GM19324 (cell line): ENCODE data around the gene SV2C.

Experiments
- ATAC-seq: cut with Tn5 transposase; IDR thresholded peaks from one replicate; pipeline ENCODE4 v1.9.1; 2021; ENCODE audit warnings: mild to moderate bottlenecking, moderate library complexity; ENCODE audit not compliant: unreplicated experiment, low FRiP score

The SV2C gene

DNA sequence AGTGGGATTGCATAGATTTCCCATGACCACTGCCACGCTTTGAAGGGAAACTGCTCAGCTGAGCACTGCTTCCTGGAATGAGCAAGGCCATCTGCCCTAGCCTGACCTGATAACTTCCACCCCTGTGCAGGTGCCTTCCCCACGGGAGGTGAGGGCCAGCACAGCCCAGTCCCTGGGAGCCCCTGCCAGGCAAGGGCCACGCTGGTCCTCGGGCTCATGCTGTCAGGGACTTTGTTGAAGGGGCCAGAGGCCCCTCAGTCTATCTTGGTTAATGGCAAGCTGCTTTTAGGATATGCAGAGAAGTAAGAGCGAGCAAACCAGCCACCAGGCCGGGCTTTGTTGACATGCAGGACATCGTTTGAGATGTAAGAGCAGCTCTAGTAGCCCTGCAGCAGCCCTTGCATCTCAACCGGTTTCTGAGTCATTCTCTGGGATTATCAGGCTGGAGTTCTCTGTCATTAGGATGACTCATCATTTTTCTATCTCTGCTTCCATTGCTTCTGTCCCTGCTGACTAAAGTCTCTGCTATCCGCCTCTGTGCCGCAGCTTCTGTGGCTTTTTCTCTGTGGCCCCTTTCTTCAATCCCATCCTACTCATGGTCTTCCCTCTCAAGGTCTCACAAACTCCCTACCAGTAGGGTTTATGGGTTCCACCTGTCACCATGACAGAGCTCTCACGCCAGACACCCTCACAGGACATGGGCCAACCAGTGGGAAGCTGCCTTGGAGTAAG, 289.3 kb downstream of the SV2C start:
- no peak for ATAC-seq

DNA sequence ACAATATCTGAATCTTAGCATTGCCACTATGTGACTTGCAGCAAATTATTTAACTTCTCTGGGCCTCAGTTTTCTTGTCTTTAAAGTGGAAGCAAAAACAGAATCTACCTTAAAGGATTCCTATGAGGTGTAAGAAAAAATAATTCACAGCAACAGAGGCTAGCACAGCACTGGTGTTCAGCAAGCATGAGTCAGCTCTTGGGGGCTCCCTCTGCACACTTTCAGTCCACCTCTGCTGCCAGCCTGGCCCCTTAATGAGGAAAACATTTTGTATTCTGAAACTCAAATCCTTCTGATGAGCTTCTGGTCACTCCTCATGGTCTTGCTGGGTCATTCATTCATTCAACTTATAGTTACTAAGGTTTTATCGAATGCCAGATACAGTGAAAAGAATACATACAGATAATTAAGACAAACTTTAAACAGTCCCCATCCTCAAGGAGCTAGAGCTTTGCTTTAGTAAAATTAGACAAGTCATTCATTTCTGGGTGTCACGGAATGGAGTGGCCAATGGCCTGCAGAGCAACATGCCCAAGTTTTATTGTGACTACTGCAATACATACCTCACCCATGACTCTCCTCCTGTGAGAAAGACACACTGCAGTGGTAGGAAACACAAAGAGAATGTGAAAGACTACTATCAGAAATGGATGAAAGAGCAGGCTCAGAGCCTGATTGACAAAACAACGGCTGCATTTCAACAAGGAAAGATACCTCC, 293.1 kb downstream of the SV2C start:
- ATAC-seq = no peak

DNA sequence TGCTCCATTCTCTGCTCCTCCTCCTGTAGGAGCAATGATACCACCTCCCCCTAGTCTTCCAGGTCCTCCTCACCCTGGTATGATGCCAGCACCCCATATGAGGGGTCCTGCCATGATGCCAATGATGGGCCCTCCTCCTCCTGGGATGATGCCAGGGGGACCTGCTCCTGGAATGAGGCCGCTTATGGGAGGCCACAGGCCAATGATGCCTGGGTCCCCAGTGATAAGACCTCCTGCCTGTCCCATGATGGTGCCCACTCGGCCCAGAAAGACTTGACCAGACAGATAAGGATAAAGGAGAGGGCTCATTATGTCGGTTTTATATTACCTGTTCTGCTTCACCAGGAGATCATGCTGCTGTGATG, 293.7 kb downstream of the SV2C start:
- ATAC-seq = no peak

DNA sequence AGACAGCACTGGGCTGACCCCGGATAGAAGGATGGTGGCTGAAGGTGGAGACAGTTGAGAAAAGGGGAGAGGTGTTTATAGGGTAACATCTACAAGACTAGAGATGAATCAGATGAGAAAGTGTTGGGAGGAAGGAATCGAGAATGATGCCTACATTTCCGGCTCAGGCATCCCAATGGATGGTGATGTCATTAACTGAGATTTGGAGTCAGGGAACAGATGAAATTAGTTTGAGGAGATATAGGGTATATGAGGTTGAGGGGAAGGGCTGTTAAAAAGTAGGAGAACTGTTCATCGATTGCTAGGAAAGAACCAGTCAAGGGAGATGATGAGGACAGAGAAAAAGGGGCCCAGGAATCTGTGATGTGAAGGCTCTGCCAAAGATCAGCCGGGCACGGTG, 295.2 kb downstream of the SV2C start:
- no peak for ATAC-seq

DNA sequence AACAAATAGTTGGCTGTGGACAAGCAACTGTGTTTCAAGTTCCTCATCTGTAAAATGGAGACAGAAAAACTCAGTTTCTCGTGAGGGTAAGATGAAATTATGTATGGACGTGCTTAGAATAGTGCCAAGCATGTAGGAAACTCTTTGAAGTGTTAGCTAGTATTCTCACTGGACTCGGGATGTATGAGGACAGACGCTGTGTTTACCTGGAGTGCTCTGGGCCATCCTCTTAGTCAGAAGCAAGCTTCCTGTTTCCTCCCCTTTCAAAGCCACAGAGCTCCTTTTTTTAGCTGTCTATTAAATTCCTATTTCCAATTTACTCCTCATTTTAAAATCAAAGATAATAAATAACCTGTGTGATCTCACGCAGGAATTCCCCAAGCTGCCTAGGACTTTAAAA, 296.1 kb downstream of the SV2C start:
- no peak for ATAC-seq

DNA sequence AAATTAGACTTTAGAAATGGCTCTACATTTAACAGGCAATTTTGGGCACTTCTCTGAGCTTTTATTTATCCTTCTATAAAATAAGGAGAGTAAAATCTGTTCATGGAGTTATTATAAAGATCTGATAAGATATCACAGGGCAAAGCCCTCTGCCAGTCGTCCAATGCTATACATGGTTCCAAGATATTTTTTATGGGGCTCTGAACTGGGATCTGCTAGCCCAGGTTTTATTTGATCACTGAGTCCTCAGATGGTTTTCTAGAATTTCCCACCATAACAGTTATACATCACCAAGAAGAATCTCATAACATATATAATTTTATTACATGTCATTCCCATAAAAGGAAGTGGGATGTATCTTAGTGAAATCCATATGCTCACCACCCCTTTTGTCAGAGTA, 296.7 kb downstream of the SV2C start:
- no peak for ATAC-seq

DNA sequence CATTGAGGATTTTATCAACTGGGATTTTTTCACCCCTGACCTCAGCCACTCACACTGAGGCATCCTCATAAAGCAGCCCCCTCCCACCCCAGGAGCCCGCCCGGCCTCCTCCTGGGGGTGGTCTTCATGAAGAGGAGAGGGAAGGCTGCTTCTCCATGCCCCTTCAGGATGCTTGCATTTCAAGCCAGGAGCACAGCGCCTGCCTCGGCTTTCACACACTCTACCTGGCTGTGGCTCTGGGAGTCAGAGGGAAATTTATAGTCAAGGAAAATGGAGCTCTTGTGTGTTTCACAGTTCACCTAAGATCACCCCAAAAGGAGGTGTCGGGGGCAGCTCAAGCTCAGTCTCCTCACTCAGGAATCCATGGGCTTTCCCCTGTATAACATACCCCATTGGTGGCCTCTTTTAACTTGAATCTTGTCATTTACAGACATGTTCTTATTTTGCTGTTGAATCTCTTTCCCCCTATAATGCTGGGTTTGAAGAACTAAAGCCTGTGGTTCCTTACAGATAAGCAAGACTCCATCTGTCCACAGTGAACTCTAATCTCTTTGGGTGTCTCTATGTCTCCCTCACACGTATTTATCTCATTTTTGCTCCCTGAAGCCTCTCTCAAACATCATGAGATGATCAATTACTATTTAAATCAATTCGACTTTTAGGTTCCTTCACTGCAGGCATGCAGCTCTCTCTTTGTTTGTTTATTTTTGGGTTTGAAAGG, 297.3 kb downstream of the SV2C start:
- ATAC-seq = no peak

DNA sequence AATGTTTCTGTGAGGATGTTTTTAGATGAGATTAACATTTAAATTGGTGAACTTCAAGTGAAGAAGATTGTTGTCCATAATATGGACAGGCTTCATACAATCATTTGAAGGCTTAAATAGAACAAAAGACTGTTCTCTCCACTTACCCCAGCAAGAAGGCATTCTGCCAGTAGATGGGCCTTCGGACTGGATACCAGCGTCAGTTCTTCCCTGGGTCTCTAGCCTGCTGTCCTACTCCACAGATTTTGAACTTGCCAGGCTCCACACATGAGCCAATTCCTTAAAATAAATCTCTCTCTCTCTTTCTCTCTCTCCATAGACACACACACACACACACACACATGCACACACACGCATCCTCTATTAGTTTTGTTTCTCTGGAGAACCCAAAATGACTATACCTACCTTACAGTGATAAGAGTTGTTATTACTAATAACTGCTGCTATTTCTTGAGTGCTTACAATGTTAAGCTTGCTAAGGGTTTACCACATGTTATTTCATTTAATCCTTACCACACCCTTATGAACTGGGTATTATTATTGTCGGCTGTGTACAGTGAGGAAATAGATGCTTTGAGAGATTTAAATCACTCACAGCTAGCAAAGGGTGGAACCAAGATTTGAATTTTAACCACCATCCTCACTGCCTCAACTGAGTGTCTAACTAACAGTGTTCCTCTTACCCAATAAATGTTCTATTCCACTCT, 300.1 kb downstream of the SV2C start:
- ATAC-seq = no peak

DNA sequence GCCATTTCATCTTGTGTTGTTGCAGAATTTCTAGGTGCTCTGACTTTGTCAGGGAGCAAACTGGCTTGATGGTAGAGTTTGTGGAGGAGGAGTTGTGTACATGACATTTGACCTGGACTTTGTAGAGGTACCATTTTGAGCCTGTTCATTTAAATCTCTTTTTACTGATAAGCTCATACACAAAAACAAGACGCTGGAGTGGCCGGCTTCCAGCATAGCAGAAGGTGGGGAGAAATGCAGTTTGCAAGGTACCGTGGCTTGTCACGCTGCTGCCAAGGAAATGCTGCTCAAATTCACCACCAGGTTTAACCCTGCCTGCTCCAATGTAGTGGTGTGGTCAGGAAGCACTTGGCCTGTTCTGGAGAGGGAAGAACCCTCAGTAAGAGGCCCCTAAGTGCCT, 301.0 kb downstream of the SV2C start:
- ATAC-seq = no peak

DNA sequence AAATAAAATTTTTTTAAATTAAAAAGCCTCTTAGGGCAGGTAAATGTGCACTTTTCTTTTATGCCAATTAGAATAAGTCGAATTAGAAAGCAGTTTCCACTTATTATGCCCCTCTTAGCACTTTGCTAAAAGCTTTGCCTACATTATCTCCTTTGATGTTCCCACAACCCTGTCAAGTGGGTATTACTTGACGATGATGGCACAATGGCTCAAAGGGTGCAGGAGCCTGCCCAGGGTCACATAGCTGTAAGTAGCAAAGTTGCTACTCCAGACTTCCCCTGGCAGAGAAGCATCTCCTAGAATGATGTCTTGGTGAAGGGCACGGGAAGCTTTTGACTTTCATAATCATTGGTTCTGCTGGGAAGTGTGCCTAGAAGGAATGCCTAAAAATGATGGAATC, 301.5 kb downstream of the SV2C start:
- ATAC-seq = no peak

DNA sequence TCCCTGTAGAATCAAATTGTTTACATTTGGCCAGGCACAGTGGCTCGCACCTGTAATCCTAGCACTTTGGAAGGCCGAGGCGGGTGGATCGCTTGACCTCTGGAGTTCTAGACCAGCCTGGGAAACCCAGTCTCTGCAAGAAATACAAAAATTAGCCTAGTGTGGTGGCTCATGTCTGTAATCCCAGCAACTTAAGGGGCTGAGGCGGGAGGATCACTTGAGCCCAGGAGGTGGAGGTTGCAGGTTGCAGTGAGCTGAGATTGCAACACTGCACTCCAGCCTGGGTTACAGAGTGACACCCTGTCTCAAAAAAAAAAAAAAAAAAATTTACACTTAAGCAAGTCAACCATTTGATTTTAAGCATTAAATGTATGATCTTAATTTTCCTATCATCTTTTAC, 302.4 kb downstream of the SV2C start:
- ATAC-seq = no peak

DNA sequence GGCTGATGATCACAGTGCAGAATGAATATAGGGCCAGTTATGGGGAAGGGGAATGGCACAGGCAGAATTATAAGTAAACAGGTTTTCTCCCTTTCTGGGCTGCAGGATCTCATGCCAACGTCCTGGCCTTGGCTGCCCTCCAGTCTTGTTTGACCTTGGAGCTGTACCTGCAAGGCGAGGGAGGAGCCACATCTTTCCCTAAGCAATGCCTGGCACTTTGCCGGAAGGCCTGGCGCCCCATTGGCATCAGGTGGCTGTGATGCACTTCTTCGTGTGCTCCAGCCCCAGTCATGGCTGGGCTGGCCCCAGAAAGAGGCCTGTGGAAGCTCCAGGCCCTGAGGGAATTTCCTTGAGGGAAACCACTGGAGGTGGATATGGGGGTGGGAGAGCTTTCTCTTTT, 303.2 kb downstream of the SV2C start:
- ATAC-seq = no peak

DNA sequence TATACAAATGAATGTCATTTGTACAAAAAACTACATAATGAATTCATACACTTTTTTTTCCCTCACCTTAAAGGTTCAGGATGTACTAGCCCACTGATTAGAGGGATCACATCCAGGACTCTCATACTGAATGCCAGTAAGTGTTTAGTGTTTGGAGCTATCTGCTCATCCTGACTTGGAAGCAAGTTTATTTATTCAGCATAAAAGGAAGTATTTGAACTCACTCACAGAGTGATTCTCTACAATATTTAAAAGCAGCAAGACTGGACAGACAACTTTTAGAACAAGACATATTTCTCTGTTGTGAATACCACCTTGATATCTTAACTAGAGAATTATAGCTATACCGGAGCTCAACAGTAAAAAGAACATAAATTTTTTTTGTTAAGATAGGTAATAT, 305.1 kb downstream of the SV2C start:
- ATAC-seq = no peak

DNA sequence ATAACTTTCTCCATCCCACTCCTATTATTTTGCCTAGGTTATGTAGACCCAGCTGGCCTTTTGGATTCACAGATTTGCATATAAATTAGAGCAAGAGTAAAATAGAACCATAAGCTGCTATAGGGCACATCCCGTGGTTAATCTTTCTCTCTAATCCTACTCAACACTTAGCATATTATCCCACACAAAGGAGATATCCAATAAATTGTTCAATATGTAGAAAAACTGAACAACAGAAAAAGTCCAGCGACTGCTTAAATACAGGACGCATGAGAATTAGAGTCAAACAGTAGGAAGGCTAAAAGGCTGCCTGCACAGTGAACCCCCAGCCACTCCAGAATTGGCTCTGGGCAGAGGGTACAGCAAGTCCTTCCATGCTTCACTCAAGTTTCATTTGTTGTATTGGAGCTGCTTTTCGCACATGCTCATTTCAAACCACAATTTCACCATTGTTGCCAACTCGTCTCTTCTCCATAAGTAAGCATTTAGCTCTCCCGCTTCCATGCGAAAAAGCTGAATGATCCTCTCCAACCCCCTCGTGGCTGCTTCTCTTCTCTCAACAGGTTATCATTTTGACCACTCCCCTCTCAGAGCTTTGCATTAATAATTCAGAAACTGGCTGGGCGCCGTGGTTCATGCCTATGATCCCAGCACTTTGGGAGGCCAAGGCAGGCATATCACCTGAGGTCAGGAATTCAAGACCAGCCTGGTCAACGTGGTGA, 305.8 kb downstream of the SV2C start:
- no peak for ATAC-seq

DNA sequence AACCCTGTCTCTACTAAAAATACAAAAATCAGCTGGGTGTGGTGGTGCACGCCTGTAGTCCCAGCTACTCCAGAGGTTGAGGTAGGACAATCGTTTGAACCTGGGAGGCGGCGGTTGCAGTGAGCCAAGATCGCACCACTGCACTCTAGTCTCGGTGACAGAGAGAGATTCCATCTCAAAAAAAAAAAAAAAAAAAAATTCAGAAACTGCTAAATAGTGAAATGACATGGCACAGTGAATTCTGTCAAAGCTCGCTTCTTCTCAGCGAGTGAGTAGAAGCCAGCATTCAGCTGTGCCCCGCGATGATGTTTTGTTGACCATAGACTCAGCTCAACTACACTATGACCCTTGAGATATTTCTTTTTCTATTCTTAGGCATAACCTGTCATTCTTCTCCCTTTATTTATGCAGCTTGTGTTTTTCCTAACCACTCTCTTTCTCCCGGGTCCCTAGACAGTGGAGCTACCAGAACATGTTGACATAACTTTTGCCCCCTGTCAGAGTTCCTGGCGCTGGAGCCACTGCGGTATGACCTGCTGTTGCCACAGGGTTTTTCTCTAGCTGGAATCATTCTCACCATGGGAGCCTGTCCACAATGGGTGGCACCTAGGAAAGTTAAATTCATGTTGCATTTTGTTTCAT, 306.5 kb downstream of the SV2C start:
- no peak for ATAC-seq

DNA sequence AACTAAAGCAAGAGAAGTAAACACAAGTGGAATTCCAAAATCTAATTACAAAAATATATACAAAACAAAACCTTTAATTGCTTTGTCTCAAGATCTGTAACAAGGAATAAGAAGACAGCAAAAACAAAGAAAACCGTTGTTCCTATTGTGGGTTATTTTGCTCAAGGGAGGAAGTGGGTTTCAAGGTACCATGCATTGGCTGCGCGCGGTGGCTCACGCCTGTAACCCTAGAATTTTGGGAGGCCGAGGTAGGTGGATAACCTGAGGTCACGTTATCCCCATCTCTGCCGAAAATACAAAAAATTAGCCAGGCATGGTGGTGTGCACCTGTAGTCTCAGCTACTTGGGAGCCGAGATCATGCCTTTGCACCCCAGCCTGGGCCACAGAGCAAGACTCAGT, 307.8 kb downstream of the SV2C start:
- ATAC-seq = no peak

DNA sequence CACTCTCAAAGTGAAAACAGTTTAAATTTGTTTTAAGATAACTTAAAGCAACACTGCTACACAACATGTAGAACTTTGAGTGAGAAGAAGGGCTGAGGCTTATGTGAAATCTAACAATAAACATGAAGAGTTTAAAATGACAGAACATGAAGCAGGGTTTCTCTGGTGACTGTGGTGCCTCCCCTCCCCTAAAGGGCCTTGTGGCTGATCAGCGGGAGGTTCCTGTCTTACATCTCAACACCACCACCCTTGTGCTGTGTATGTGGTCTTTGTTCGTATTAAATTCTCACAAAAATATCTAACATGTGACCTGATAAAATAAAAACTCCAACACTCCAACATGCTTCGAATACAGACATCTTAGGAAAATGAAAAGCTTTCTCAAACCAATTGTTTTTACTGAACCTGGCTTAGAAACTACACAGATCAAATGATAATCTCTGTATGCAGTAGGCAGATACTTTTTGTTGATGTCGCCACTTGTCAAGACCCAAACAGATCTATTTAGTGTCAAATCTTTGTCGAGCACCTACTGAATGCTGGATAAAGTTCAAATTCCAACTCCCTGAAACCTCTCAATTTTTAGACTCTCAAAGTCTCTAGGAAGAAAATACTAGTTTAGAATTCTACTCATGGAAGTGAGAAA, 310.0 kb downstream of the SV2C start:
- ATAC-seq = no peak

DNA sequence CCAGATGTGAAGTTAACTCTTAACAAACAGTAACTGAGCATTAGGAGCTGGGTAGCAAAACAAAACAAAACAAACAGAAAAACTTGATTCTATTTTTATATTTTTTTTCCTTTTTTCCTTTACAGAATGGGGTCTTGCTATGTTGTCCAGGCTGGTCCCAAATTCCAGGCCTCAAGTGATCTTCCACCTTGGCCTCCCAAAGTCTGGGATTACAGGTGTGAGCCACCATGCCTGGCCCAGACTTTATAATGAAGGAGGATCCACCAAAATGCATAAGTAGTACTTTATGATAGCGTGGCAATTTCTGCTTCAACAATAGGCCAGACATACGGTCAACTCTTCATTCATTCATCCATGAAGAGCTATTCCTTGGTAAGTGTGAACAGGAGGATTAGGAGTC, 314.0 kb downstream of the SV2C start:
- ATAC-seq = no peak

DNA sequence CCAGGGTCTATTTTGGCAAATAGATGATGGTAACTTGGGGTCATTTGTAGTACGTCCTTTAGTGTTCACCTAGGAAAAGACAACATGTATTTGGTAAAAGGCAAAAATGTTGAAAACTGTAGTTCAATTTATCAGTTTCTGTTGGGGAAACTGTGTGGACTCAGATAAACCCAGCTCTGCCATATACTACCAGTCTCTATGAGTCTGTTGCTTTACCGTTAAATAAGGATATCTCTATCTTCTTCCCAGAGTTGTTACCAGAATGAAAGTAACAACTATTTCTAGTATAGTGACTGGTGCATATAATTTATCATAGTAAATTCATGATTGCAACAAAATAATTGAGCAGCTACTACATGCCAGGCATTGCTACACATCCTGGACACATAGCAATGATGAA, 316.1 kb downstream of the SV2C start:
- ATAC-seq = no peak

DNA sequence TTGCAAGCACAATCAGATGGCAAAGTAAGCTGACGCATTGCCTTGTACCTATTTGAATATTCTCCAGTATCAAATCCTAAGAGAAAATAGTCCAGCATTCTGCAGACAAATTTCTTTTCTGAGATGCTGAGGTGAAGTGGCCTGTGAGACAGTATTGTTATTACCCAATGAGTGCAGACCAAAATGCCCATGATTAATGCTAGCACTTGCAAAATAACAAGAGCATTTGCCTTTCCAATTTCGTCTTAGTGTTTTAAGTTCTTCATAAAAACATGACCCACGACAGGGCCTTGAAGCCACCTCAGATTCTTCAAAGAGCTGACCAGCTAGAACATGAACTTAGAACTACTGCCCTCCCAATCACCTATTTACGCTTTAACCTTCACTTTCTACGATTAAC, 317.3 kb downstream of the SV2C start:
- ATAC-seq = no peak
